NCI-H460 (cell line): Measurements from ENCODE around the gene PRRT2. TPM values are rescaled to one million over a fixed set of nuclear protein-coding genes. Genes with fewer than 3 reads are reported as not detected.
A peak's percentile ranks its signal among the peaks of the same experiment; 100 is the strongest.

ENCODE experiments used
- DNase-seq: peaks from one replicate; pipeline ENCODE4 v3.0.0-alpha.2; 2016; ENCODE audit warnings: low read depth; ENCODE audit errors: extremely low read depth
- total RNA-seq: library from RNA; depleted of rRNA; stranded (reverse); fragments of >200 nt; shearing (Covaris generic); gene quantifications from 2 replicates; pipeline ENCODE4 v1.2.3, GENCODE V29; 2014

PRRT2 gene
- total RNA-seq, 1 experiment from 2014 or later: 0.22 TPM

GRCh38 chr16:29809850-29810698 is 1.9 kb upstream of the PRRT2 start:
- DNase-seq: no peak

DNA sequence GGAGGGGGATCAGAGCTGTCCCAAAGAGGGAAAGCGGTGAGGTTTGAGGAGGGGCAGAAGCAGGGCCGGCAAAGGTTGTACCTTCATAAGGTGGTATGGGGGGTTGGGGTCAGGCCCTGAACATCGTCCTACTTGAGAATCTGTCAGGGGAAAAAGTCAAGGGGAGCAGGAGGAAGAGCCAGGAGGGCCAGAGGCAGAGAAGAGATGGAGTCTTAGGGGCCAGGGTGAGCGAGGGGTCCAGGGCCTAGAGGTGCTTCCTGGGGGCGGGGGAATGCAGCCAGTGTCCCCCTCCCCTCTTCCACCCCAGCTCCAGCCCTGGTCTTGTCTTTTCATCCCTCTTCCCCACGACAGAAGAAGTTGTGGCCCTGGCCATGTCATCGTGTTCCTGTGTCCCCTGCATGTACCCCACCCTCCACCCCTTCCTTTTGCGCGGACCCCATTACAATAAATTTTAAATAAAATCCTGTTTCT is 1.3 kb upstream of the PRRT2 start:
- no peak for DNase-seq

DNA sequence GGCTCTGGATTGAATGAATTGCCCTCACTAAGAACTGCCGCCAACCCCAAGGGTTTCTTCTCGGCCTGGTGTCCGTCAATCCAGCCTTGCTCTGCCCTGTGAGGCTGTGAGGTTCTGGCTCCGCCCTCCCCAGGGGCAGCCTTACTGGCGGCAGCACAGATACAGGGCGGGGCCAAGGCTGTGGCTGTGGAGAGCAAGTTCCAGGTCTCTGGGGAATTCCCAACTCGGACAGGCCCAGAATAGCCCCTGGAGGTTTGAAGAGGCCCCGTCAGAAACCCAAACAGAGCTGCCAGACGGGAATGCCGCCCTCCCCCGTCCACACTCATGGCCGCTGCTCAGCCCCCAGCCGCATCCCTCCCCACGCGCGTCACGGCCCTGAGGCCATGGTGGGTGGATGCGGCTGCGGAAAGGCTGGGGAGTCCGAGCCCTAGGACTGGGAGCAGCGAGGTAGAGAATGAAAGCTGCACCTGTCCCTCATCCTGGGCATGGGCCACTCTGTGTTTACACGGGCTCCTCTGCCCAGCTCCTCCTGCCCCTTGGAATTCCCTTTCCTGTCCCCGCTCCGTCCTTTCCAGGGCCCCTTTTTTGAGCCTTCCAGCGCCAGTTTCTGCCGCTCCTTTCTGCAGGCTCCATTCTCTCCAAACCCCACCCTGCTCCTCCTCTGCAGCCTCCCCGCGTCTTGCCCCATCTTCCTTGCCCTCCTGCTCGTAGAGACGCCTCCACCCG is 660 bp upstream of the PRRT2 start:
- peak; percentile 96 for DNase-seq

DNA sequence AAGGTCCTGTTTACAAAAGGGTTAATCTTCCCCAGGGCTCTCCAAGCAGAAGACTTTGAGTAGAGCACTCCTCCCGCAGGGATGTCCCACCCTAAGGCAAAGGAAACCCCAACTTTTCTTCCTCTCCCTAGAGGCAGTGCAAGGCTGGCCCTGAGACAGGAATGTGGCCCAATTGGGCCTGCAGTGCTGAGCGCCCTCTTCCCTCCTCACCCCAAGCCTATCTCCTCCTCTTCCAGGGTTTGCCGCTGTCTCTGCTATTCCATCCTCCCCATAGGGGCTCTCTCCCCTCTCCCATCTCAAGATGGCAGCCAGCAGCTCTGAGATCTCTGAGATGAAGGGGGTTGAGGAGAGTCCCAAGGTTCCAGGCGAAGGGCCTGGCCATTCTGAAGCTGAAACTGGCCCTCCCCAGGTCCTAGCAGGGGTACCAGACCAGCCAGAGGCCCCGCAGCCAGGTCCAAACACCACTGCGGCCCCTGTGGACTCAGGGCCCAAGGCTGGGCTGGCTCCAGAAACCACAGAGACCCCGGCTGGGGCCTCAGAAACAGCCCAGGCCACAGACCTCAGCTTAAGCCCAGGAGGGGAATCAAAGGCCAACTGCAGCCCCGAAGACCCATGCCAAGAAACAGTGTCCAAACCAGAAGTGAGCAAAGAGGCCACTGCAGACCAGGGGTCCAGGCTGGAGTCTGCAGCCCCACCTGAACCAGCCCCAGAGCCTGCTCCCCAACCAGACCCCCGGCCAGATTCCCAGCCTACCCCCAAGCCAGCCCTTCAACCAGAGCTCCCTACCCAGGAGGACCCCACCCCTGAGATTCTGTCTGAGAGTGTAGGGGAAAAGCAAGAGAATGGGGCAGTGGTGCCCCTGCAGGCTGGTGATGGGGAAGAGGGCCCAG is 1.0 kb downstream of the PRRT2 start:
- no peak for DNase-seq

DNA sequence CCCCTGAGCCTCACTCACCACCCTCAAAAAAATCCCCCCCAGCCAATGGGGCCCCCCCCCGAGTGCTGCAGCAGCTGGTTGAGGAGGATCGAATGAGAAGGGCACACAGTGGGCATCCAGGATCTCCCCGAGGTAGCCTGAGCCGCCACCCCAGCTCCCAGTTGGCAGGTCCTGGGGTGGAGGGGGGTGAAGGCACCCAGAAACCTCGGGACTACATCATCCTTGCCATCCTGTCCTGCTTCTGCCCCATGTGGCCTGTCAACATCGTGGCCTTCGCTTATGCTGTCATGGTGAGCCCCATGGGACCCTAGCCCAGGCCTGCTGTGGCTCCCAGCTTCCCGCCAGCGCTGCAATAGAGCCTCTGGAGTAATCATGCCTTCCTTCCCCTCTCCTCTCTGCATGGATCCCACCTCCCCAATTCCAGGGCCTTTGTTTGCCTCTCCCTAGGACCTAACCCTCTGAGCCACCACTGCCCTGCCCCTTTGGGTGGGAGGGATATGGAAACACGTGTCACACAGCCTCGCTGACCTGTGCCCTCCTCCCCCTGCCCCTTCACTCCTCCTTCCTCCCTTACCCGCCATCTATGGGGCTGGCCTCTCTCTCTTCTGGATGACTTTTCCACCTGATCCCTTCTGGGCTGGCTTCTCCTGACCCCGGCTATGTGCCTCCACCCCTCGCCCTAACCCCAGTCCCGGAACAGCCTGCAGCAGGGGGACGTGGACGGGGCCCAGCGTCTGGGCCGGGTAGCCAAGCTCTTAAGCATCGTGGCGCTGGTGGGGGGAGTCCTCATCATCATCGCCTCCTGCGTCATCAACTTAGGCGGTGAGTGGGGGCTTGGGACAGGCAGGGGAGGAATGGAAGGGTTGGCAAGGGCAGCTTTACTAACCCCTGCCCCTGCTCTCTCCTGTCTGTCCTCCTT is 1.9 kb downstream of the PRRT2 start:
- DNase-seq: no peak

DNA sequence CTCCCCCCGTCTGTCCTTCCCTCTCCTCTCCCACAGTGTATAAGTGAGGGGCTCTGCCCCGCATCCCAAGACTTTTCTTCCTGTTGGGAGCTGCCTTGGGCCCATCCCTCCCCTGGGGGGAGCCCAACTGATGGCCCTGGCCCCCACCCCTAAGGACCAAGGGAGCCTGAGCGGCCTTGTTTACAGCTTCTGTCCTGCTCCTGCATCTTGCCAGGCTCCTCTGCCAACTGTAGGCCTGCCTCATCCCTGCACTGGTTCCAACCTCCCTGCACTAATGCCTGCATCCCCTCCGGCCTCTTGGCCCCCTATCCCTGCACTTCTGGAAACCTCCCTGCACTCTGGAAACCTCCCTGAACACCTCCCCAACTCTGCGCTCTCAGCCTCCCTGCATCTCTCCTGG is 2.6 kb downstream of the PRRT2 start:
- DNase-seq: no peak

GRCh38 chr16:29815032-29815721 is 3.2 kb downstream of the PRRT2 start:
- no peak for DNase-seq

GRCh38 chr16:29815793-29816693 is 4.0 kb downstream of the PRRT2 start, which contains the start of gene PAGR1:
TSS of gene PAGR1 (plus strand) at chr16:29816152. CDS start at chr16:29816526, 374 bp downstream.
- DNase-seq: peak; percentile 98

GRCh38 chr16:29816694-29817441 is 4.9 kb downstream of the PRRT2 start:
- no peak for DNase-seq

DNA sequence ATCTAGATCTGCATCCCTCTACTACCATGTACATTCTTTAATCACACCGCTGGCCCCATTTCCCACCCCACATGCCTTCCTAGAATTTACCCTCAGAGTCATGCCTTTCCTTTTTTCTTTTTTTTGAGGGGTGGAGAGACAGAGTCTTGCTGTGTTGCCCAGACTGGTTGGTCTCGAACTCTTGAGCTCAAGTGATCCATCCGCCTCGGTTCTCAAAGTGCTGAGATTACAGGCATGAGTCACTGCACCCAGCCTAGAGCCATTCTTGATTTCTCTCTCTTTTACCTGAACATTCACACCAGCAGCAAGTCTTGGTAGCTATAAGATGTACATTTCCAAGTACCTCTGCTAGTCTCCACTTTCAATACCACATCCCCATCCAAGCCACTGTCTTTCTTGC is 6.1 kb downstream of the PRRT2 start:
- no peak for DNase-seq

- DNase-seq: no peak
These were observed 7.5 kb downstream of the PRRT2 start for GRCh38 chr16:29819506-29819905.

DNA sequence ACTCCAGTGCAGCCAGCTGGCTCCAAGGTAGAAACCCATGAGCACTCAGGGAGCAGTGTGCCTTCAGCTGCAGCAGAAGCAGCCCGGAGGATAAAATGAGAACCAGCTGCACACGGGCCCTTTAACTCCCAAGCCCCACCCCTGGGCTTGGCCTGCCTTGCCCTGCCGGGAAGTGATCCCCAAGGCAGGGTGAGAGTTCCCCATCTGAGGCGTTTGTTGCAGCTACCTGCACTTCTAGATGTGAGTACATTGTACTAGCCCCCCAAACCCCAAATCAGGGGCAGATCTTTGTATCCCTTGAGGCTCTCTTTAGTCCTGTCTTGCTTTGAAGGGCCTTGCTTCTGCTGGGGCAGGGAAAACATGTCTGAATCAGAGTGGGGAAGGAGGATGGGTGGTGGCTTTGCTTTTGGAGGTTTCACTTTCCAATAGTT is 8.3 kb downstream of the PRRT2 start, which contains the start of gene MVP:
TSS of gene MVP (plus strand) at position 192 of the 431 bp plus-strand sequence. CDS start 10,088 bp downstream, outside the sequence.
- DNase-seq: no peak

- no peak for DNase-seq
These were observed 9.0 kb downstream of the PRRT2 start for GRCh38 chr16:29820730-29821642.

DNA sequence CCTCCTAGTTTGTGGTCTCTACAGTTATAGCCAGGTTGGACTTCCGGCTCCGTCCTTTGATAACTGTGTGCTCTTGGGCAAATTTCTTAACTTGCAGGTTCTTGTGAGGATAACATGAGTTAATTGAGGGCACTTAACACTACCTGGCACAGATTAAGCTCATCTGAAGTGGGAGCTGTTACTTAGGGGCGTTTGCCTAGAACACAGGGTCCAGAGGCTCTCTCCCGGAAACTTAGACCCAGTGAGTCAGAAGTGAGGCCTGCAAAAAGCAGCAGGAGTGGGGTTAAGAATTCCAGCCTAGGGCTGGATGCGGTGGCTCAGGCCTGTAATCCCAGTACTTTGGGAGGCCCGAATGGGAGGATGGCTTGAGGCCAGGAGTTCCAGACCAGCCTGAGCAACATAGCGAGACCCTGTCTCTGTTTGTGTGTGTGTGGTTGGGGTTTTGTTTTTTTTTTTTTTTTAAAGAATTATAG is 9.7 kb downstream of the PRRT2 start:
- no peak for DNase-seq

- DNase-seq: no peak
These were observed 12.7 kb downstream of the PRRT2 start for GRCh38 chr16:29824589-29825144.
